K562 (cell line): ENCODE results near the gene ABR.

Experiments
- PYGO2 ChIP-seq: fragments of 450-650 bp; IDR thresholded peaks from 2 replicates; pipeline ENCODE4 v1.6.1; 2016; ENCODE audit warnings: mild to moderate bottlenecking, missing genetic modification characterization, moderate library complexity, missing compliant biosample characterization
- STAT5B ChIP-seq: fragments of 250-450 bp; sonication (Bioruptor Pico); IDR thresholded peaks from 2 replicates; pipeline ENCODE4 v1.8.0; 2021; ENCODE audit warnings: mild to moderate bottlenecking, inconsistent platforms
- TF ChIP-seq, protein P1 (sequence below), 3 experiments: IDR thresholded peaks in 2 of 3; conservative IDR thresholded peaks in 1 of 3; 2 replicates each; pipeline ENCODE4 v1.5.1; 2011 to 2012; ENCODE audit warnings: low read length in 3 of 3, mild to moderate bottlenecking in 3 of 3, control low read depth in 2 of 3, improper control_type of control experiment in 1 of 3, inconsistent platforms in 1 of 3, low read depth in 1 of 3, mixed read lengths in 1 of 3, moderate library complexity in 1 of 3; ENCODE audit not compliant: insufficient read depth in 2 of 3

GRCh38 chr17:1049446-1050225 is 130.1 kb downstream of the ABR start:
- TF ChIP-seq, protein P1, sequence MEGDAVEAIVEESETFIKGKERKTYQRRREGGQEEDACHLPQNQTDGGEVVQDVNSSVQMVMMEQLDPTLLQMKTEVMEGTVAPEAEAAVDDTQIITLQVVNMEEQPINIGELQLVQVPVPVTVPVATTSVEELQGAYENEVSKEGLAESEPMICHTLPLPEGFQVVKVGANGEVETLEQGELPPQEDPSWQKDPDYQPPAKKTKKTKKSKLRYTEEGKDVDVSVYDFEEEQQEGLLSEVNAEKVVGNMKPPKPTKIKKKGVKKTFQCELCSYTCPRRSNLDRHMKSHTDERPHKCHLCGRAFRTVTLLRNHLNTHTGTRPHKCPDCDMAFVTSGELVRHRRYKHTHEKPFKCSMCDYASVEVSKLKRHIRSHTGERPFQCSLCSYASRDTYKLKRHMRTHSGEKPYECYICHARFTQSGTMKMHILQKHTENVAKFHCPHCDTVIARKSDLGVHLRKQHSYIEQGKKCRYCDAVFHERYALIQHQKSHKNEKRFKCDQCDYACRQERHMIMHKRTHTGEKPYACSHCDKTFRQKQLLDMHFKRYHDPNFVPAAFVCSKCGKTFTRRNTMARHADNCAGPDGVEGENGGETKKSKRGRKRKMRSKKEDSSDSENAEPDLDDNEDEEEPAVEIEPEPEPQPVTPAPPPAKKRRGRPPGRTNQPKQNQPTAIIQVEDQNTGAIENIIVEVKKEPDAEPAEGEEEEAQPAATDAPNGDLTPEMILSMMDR (IDR thresholded peaks at IDR 0.05 in 2 of 3, conservative IDR thresholded peaks at IDR 0.05 in 1 of 3; ENCODE audit: insufficient read depth in 2 of 3, low read depth in 1 of 3, low read length in 3 of 3): no peak
- TF ChIP-seq STAT5B: no peak
- no peak for TF ChIP-seq PYGO2 (tag)
